Activated T-helper 1 cell treated with anti-CD3 and anti-CD28 coated beads, Interleukin-12 subunit alpha, Interleukin-12 subunit beta, Interleukin-2, Interleukin-4 antibody, amounts not matched to agents 30 ng/mL and 10 ng/mL and 1 ng/mL, durations not matched to agents 14 hours and 24 hours and 36 hours (primary cell): ENCODE results near the gene STEAP2. TPM values are rescaled to one million over a fixed set of nuclear protein-coding genes. Genes with fewer than 3 reads are reported as not detected.
"Not testable (repeated sequence)": the region's sequence is repeated elsewhere in the genome, so short reads cannot be mapped to it uniquely, and the experiment has no call there.

ENCODE experiments used
- DNase-seq: peaks from one replicate; pipeline ENCODE4 v3.0.0; 2021; ENCODE audit warnings: low spot score
- H3K27ac Mint-ChIP-seq: one replicate; pipeline ENCODE4 v1.8.0; 2021; ENCODE audit warnings: mild to moderate bottlenecking, mixed read lengths
- H3K27me3 Mint-ChIP-seq: one replicate; pipeline ENCODE4 v1.8.0; 2022; ENCODE audit warnings: mild to moderate bottlenecking, moderate library complexity, mixed read lengths; ENCODE audit not compliant: insufficient read depth
- H3K36me3 Mint-ChIP-seq: one replicate; pipeline ENCODE4 v1.8.0; 2021; ENCODE audit warnings: low read depth, mixed read lengths
- H3K4me1 Mint-ChIP-seq: one replicate; pipeline ENCODE4 v1.8.0; 2021; ENCODE audit warnings: low read depth, mixed read lengths
- H3K4me3 Mint-ChIP-seq: one replicate; pipeline ENCODE4 v1.8.0; 2021; ENCODE audit warnings: mild to moderate bottlenecking, moderate library complexity, mixed read lengths
- H3K9me3 Mint-ChIP-seq: one replicate; pipeline ENCODE4 v1.8.0; 2021; ENCODE audit warnings: mixed read lengths
- intact Hi-C: fragments of 100-400 bp; cut with micrococcal nuclease; formaldehyde crosslinking; loops from one replicate; pipeline ENCODE4 v1.15.1; 2024
- total RNA-seq: library from RNA; stranded (reverse); gene quantifications from 2 replicates; pipeline ENCODE4 v1.2.3, GENCODE V29; 2022

STEAP2 gene
- total RNA-seq, 1 donor from 2014 or later, result not detected

DNA sequence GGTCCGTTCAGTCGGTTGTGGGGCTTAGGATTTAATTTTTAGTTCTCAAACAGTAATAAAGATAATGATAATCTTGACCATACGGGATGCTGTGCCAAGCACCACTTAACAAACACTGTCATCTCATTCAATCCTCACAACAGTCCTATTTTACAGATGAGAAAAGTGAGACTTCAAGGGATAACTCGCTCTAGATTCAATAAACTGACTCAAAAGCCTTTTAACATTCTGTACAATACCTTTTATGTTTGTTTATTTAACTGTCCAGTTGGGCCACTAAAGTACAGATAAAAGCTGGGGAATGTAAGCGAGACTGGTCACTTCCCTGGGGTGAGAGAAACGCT lies 33.0 kb downstream of the STEAP2 start:
- peak overlapping the region; percentile 60 for H3K27ac Mint-ChIP-seq
- peaks cover 23% of the 10 kb centered on the region for H3K27me3 Mint-ChIP-seq

DNA sequence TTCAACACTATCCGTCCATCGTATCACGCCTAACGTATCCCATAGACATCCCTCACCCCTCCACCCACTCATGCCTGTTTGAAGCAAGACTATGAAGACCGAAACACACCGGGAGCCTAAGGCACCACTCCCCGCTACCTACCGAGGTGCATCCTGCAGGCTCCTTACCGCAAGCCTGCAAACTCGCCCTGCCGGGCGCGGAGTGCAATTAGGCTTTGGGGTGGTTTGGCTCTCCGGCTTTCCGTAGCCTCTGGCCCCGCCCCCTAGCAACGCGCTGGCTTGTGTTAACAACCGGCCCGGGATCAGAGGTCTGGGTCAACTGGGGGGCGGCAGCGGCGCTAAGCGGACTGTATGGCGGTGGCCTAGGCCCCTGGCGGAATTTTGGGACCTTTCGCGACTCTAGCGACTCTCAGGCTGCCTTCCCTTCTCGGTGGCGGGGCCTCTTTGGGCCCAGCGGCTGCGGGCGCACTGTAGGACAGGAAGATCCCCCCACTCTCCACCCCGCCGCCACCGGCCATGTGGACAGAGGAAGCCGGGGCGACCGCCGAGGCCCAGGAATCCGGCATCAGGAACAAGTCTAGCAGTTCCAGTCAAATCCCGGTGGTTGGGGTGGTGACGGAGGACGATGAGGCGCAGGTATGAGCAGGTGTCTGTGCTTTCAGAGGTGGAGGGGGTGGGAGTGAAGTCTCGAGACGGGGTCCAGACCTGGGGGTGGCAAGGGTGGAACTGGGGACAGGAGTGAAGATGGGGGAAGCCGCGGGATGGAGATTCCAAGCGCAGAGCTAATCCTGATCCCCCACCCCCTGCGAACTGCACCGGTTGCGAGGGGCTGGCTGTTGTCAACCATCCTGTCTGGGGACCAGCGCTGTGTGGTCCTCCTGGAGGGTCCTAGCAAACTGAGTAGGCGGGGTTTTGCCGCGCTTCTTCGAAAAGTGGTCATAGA lies 33.6 kb downstream of the STEAP2 start, which contains the start of gene CFAP69:
Gene CFAP69, plus strand, starts transcription at position 266 of the 943 bp plus-strand sequence. Its CDS starts 251 bp downstream, at position 517.
- peak within 1 kb of the TSS; percentile 60 for H3K27ac Mint-ChIP-seq
- H3K27me3 Mint-ChIP-seq, result peaks cover 28% of the 10 kb centered on the region
- peaks cover 21% of the 10 kb centered on the region for H3K4me1 Mint-ChIP-seq
- H3K9me3 Mint-ChIP-seq, result no peaks in the 10 kb centered on the region
- intact Hi-C loops, result loop anchor here (1.0 to 2.0 kb wide), 6 partner anchors 30 to 180 kb away; partner anchors contain the start of genes CLDN12, GTPBP10 and STEAP1
- H3K4me3 Mint-ChIP-seq, result peak within 1 kb of the TSS; percentile 88
- no peaks in the 10 kb centered on the region for H3K36me3 Mint-ChIP-seq
- DNase-seq, result peak; percentile 79

More for the DNA sequence above, 33.0 kb downstream of the STEAP2 start:
- Mint-ChIP-seq H3K36me3 (no peaks in the 10 kb centered on the region), H3K4me3 (peak overlapping the region; percentile 88), H3K9me3 (no peaks in the 10 kb centered on the region), H3K4me1 (peaks cover 21% of the 10 kb centered on the region)
- intact Hi-C loops, result loop anchor here (2.0 kb wide), 3 partner anchors 30 to 180 kb away; partner anchors contain the start of gene CLDN12
- DNase-seq, result no peak

- H3K27ac Mint-ChIP-seq, result no peak overlapping the region
- peaks cover 21% of the 10 kb centered on the region for H3K4me1 Mint-ChIP-seq
- intact Hi-C loops, result no loop called here
- DNase-seq, result no peak
- H3K36me3 Mint-ChIP-seq, result no peaks in the 10 kb centered on the region
- no peaks in the 10 kb centered on the region for H3K9me3 Mint-ChIP-seq
- peaks cover 28% of the 10 kb centered on the region for H3K27me3 Mint-ChIP-seq
- peak overlapping the region; percentile 88 for H3K4me3 Mint-ChIP-seq
These were observed 34.6 kb downstream of the STEAP2 start for GRCh38 chr7:90246171-90246570.

DNA sequence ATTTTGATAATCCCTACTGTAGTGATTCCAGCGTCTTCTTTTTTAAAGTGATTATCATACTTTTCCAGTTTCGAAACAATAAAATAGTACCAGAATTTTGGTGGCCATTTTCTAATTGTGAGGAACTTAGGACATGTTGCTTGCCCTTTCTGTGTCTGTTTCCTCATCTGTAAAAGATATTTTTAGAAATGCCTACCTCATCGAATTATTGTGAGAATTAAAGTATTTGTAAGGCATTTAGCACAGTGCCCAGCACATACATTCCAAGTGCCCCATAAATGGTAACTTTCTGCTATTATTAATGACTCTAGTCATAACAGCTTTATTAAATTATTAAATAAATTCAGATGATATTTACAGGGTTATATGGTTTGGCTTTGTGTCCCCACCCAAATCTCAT lies 37.2 kb downstream of the STEAP2 start:
- no peaks in the 10 kb centered on the region for H3K36me3 Mint-ChIP-seq
- DNase-seq, result no peak
- peaks cover 29% of the 10 kb centered on the region for H3K27me3 Mint-ChIP-seq
- intact Hi-C loops, result loop anchor here (2.0 kb wide), 1 partner anchor 14 kb away; no protein-coding TSS in a partner anchor
- H3K9me3 Mint-ChIP-seq, result no peaks in the 10 kb centered on the region
- H3K4me3 Mint-ChIP-seq, result no peak overlapping the region
- H3K4me1 Mint-ChIP-seq, result peaks cover 21% of the 10 kb centered on the region
- H3K27ac Mint-ChIP-seq, result no peak overlapping the region

DNA sequence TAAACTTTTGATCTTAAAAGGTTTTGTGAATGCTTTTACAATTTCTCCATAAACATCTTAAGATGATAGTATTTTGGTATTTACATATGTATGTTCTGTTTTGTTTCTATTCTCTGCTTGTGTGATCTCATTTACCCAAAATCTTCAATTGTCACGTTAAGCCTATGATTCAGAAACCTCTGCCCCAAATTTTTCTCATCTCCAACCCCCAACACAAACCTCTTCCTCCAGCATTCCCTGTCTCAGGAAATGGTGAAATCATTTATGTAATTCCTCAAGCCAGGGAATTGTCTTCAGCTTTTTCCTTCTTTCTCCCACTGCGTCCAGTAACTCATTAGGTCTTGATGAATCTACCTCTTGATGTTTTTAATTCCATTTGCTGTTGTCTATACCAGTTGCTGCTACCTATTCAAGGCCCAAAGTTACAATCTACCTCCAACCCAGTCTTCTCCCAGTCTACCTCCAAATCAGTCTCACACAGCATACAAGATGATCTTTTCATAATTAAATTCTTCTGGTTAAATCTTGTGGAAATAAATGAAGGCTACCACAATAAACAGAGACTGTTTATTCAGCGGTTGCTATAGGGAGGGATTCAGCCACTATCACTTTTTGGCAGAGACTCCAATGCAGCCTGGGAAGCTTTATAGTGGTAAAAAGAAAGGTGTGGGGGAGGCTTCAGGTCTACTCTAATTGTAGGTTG lies 39.2 kb downstream of the STEAP2 start:
- Mint-ChIP-seq H3K27ac (no peak overlapping the region), H3K36me3 (no peaks in the 10 kb centered on the region), H3K27me3 (peaks cover 24% of the 10 kb centered on the region), H3K4me1 (peaks cover 5% of the 10 kb centered on the region), H3K4me3 (no peak overlapping the region), H3K9me3 (peaks cover 3% of the 10 kb centered on the region)
- intact Hi-C loops, result no loop called here
- DNase-seq, result no peak

GRCh38 chr7:90251304-90251635 lies 39.7 kb downstream of the STEAP2 start:
- H3K36me3 Mint-ChIP-seq, result no peaks in the 10 kb centered on the region
- intact Hi-C loops, result no loop called here

GRCh38 chr7:90256011-90256410 lies 44.5 kb downstream of the STEAP2 start:
- H3K9me3 Mint-ChIP-seq, DNase-seq, H3K4me1 Mint-ChIP-seq, H3K27ac Mint-ChIP-seq, H3K4me3 Mint-ChIP-seq, intact Hi-C loops, H3K36me3 Mint-ChIP-seq: not testable (repeated sequence)
- H3K27me3 Mint-ChIP-seq, result peaks cover 13% of the 10 kb centered on the region

More at GRCh38 chr7:90251304-90251635, 39.7 kb downstream of the STEAP2 start:
- Mint-ChIP-seq H3K27ac (no peak overlapping the region), H3K9me3 (peaks cover 3% of the 10 kb centered on the region), H3K4me3 (no peak overlapping the region), H3K27me3 (peaks cover 23% of the 10 kb centered on the region), H3K4me1 (no peaks in the 10 kb centered on the region)
- no peak for DNase-seq

GRCh38 chr7:90256778-90257177 lies 45.2 kb downstream of the STEAP2 start:
- intact Hi-C loops, result no loop called here
- no peak overlapping the region for H3K27ac Mint-ChIP-seq
- H3K27me3 Mint-ChIP-seq, result peaks cover 15% of the 10 kb centered on the region
- DNase-seq, result no peak
- H3K4me3 Mint-ChIP-seq, result no peak overlapping the region
- peaks cover 3% of the 10 kb centered on the region for H3K9me3 Mint-ChIP-seq
- H3K36me3 Mint-ChIP-seq, result no peaks in the 10 kb centered on the region
- H3K4me1 Mint-ChIP-seq, result no peaks in the 10 kb centered on the region

GRCh38 chr7:90261441-90261840 lies 49.9 kb downstream of the STEAP2 start:
- Mint-ChIP-seq H3K27ac (no peak overlapping the region), H3K27me3 (peaks cover 8% of the 10 kb centered on the region), H3K36me3 (no peaks in the 10 kb centered on the region), H3K9me3 (no peaks in the 10 kb centered on the region), H3K4me3 (no peak overlapping the region), H3K4me1 (no peaks in the 10 kb centered on the region)
- no peak for DNase-seq
- intact Hi-C loops, result no loop called here

- no peak overlapping the region for H3K4me3 Mint-ChIP-seq
- H3K36me3 Mint-ChIP-seq, result no peaks in the 10 kb centered on the region
- intact Hi-C loops, result loop anchor here (1.0 to 2.0 kb wide), 2 partner anchors 14 to 163 kb away; no protein-coding TSS in a partner anchor
- no peak overlapping the region for H3K27ac Mint-ChIP-seq
- no peak for DNase-seq
- H3K9me3 Mint-ChIP-seq, result no peaks in the 10 kb centered on the region
- H3K4me1 Mint-ChIP-seq, result no peaks in the 10 kb centered on the region
- H3K27me3 Mint-ChIP-seq, result peaks cover 11% of the 10 kb centered on the region
These were observed 50.9 kb downstream of the STEAP2 start for GRCh38 chr7:90262438-90262837.

GRCh38 chr7:90266808-90267207 lies 55.3 kb downstream of the STEAP2 start:
- DNase-seq, result no peak
- intact Hi-C loops, result no loop called here
- H3K4me3 Mint-ChIP-seq, result no peak overlapping the region
- no peaks in the 10 kb centered on the region for H3K9me3 Mint-ChIP-seq
- no peak overlapping the region for H3K27ac Mint-ChIP-seq
- H3K36me3 Mint-ChIP-seq, result no peaks in the 10 kb centered on the region
- H3K4me1 Mint-ChIP-seq, result no peaks in the 10 kb centered on the region
- H3K27me3 Mint-ChIP-seq, result peaks cover 13% of the 10 kb centered on the region

- Mint-ChIP-seq H3K27ac (no peak overlapping the region), H3K36me3 (no peaks in the 10 kb centered on the region), H3K4me3 (no peak overlapping the region), H3K27me3 (peaks cover 13% of the 10 kb centered on the region), H3K4me1 (no peaks in the 10 kb centered on the region), H3K9me3 (no peaks in the 10 kb centered on the region)
- DNase-seq, result no peak
- intact Hi-C loops, result no loop called here
These were observed 55.8 kb downstream of the STEAP2 start for GRCh38 chr7:90267263-90267858.
